HepG2 (cell line): ENCODE measurements around the gene MPZ. TPM values are rescaled to one million over a fixed set of nuclear protein-coding genes. Genes with fewer than 3 reads are reported as not detected.

Source experiments
- CAMTA2 ChIP-seq: sonication (generic); formaldehyde crosslinking; IDR thresholded peaks from 2 replicates; pipeline ENCODE4 v1.4.0; 2020; ENCODE audit warnings: mild to moderate bottlenecking, missing genetic modification reagents, borderline replicate concordance
- CC2D1A ChIP-seq: sonication (generic); formaldehyde crosslinking; IDR thresholded peaks from 2 replicates; pipeline ENCODE4 v1.8.1; 2023; ENCODE audit warnings: mild to moderate bottlenecking, missing genetic modification reagents
- ETV5 ChIP-seq: IDR thresholded peaks from 2 replicates; pipeline ENCODE4 v1.6.1; 2018; ENCODE audit warnings: missing biosample characterization, missing genetic modification reagents, inconsistent platforms, borderline replicate concordance
- GATAD2A ChIP-seq: IDR thresholded peaks from 2 replicates; pipeline ENCODE4 v1.6.1; 2016
- NCOR1 ChIP-seq: fragments of 200-600 bp; sonication (generic); IDR thresholded peaks from 2 replicates; pipeline ENCODE4 v1.7.0; 2017; ENCODE audit warnings: antibody characterized with exemption, low read length, borderline replicate concordance
- PHF20 ChIP-seq: sonication (generic); formaldehyde crosslinking; IDR thresholded peaks from 2 replicates; pipeline ENCODE4 v1.5.0; 2020; ENCODE audit warnings: mild to moderate bottlenecking, missing genetic modification reagents
- PLRG1 ChIP-seq: fragments of 450-650 bp; conservative IDR thresholded peaks from 2 replicates; pipeline ENCODE4 v1.6.1; 2016
- POLR2A ChIP-seq, 2 experiments: IDR thresholded peaks; 2 replicates each; pipeline ENCODE4 v1.6.1; 2011; ENCODE audit warnings: low read depth in 2 of 2, low read length in 2 of 2, mild to moderate bottlenecking in 1 of 2, moderate library complexity in 1 of 2; ENCODE audit not compliant: insufficient read depth in 1 of 2
- PTBP1 ChIP-seq: fragments of 200-400 bp; formaldehyde crosslinking; IDR thresholded peaks from 2 replicates; pipeline ENCODE4 v1.6.1; 2018; ENCODE audit warnings: low read length, low read depth; ENCODE audit not compliant: poor library complexity, severe bottlenecking
- RBM39 ChIP-seq: fragments of 200-400 bp; formaldehyde crosslinking; IDR thresholded peaks from one replicate; pipeline ENCODE4 v1.6.1; 2018; ENCODE audit warnings: antibody characterized with exemption, mild to moderate bottlenecking, low read depth, low read length; ENCODE audit not compliant: poor library complexity, severe bottlenecking
- SIN3B ChIP-seq: fragments of 150-350 bp; IDR thresholded peaks from 2 replicates; pipeline ENCODE4 v1.6.1; 2014; ENCODE audit warnings: low read length
- THRA ChIP-seq: sonication (generic); formaldehyde crosslinking; IDR thresholded peaks from 2 replicates; pipeline ENCODE4 v1.4.0; 2020; ENCODE audit warnings: missing genetic modification reagents, borderline replicate concordance
- ZFP37 ChIP-seq: sonication (generic); formaldehyde crosslinking; IDR thresholded peaks from 2 replicates; pipeline ENCODE4 v1.4.0; 2020; ENCODE audit warnings: missing genetic modification reagents, borderline replicate concordance
- ZFX ChIP-seq: sonication (generic); formaldehyde crosslinking; IDR thresholded peaks from 2 replicates; pipeline ENCODE4 v1.4.0; 2020; ENCODE audit warnings: mild to moderate bottlenecking, low read depth, missing genetic modification reagents, moderate library complexity
- ZNF10 ChIP-seq: sonication (generic); formaldehyde crosslinking; IDR thresholded peaks from 2 replicates; pipeline ENCODE4 v1.4.0; 2020; ENCODE audit warnings: mild to moderate bottlenecking, low read depth, missing genetic modification reagents, borderline replicate concordance
- ZNF256 ChIP-seq: sonication (generic); formaldehyde crosslinking; conservative IDR thresholded peaks from 2 replicates; pipeline ENCODE4 v1.4.0; 2020; ENCODE audit warnings: missing genetic modification reagents
- polyA plus RNA-seq, 8 experiments: library from polyadenylated mRNA; depleted of rRNA in 3 of 8; stranded (reverse) in 7 of 8; unstranded in 1 of 8; fragments of >200 nt; fragmentation: Illumina TruSeq in 4 of 8; extraction: Trizol in 4 of 8; gene quantifications; 2 replicates each; pipeline versions ENCODE4 v1.2.1 to v1.2.3, GENCODE V29; 2011 to 2016; ENCODE audit warnings: low read depth in 4 of 8, missing spikeins in 1 of 8, mixed read lengths in 1 of 8; ENCODE audit not compliant: insufficient read depth in 1 of 8
- total RNA-seq, 5 experiments: library from RNA; depleted of rRNA; stranded (reverse); fragments of >200 nt; fragmentation: Illumina TruSeq; extraction: Trizol; gene quantifications; 2 replicates each; pipeline ENCODE4 v1.2.3, GENCODE V29; 2016; ENCODE audit warnings: low read depth in 1 of 5
- TF ChIP-seq, protein P1 (sequence below): sonication (generic); formaldehyde crosslinking; IDR thresholded peaks from 2 replicates; pipeline ENCODE4 v1.5.1; 2020; ENCODE audit warnings: missing genetic modification reagents, mild to moderate bottlenecking, borderline replicate concordance
- TF ChIP-seq, protein P2 (sequence below): sonication (generic); formaldehyde crosslinking; IDR thresholded peaks from 2 replicates; pipeline ENCODE4 v1.9.0; 2021; ENCODE audit warnings: missing genetic modification reagents, borderline replicate concordance
- TF ChIP-seq, protein P3 (sequence below): sonication (generic); formaldehyde crosslinking; IDR thresholded peaks from 2 replicates; pipeline ENCODE4 v1.8.1; 2023; ENCODE audit warnings: mild to moderate bottlenecking, missing genetic modification reagents
- TF ChIP-seq, protein P4 (sequence below): sonication (generic); formaldehyde crosslinking; IDR thresholded peaks from 2 replicates; pipeline ENCODE4 v1.8.0; 2022; ENCODE audit warnings: missing genetic modification reagents, mild to moderate bottlenecking, borderline replicate concordance

The MPZ gene
- total and polyA plus RNA-seq, 2 of the 13 experiments (the other 11 are each of a cell fraction or from before 2014, with no cell fraction given) = 18.3 to 24.6 TPM

DNA sequence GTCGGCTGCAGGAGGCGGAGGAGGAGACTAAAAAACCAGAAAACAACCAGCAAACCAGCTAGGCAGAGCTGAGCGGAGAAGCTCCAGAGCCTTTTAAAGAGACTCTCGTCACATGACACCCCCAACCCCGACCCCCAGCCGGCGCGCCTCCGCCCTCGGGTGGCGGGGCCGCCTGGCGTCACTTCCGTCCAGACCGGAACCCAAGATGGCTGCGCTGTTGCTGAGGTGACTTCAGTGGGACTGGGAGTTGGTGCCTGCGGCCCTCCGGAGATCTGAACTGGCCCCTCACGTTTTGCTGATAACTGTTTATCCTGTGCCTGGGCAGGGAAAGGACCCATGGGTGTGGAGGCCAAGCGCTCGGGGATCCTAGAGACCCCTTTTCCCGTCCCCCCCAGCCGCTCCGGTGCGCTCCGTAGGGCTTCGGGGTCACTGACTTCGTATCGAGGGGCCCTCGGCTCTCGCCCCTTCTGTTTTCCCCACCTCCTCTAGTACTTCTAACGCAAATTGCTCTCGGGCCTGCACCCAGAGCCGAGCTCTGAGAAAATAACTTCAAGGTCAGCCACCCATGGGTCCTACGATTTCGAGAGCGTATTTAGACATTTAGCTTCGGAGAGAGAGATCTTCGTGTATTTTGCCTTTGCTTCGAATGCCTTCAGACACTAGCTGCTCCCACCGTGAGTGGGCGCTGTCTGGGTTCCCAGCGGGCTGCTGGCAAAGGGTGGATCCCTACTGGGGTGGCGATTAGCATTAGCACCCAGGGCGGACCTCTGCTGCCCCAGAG, 4.6 kb upstream of the MPZ start, which contains the start of gene SDHC (continued):
- TF ChIP-seq, protein P1, sequence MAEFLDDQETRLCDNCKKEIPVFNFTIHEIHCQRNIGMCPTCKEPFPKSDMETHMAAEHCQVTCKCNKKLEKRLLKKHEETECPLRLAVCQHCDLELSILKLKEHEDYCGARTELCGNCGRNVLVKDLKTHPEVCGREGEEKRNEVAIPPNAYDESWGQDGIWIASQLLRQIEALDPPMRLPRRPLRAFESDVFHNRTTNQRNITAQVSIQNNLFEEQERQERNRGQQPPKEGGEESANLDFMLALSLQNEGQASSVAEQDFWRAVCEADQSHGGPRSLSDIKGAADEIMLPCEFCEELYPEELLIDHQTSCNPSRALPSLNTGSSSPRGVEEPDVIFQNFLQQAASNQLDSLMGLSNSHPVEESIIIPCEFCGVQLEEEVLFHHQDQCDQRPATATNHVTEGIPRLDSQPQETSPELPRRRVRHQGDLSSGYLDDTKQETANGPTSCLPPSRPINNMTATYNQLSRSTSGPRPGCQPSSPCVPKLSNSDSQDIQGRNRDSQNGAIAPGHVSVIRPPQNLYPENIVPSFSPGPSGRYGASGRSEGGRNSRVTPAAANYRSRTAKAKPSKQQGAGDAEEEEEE = no peak
- TF ChIP-seq, protein P2, sequence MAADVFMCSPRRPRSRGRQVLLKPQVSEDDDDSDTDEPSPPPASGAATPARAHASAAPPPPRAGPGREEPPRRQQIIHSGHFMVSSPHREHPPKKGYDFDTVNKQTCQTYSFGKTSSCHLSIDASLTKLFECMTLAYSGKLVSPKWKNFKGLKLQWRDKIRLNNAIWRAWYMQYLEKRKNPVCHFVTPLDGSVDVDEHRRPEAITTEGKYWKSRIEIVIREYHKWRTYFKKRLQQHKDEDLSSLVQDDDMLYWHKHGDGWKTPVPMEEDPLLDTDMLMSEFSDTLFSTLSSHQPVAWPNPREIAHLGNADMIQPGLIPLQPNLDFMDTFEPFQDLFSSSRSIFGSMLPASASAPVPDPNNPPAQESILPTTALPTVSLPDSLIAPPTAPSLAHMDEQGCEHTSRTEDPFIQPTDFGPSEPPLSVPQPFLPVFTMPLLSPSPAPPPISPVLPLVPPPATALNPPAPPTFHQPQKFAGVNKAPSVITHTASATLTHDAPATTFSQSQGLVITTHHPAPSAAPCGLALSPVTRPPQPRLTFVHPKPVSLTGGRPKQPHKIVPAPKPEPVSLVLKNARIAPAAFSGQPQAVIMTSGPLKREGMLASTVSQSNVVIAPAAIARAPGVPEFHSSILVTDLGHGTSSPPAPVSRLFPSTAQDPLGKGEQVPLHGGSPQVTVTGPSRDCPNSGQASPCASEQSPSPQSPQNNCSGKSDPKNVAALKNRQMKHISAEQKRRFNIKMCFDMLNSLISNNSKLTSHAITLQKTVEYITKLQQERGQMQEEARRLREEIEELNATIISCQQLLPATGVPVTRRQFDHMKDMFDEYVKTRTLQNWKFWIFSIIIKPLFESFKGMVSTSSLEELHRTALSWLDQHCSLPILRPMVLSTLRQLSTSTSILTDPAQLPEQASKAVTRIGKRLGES (CRISPR knock-in tag) = peak; percentile 17; the same call in 1 of the 2 replicates
- TF ChIP-seq ZNF10 (CRISPR knock-in tag) (no peak), CAMTA2 (CRISPR knock-in tag) (no peak), ZNF256 (CRISPR knock-in tag) (no peak), RBM39 (peak; percentile 56), CC2D1A (CRISPR knock-in tag) (no peak), GATAD2A (CRISPR knock-in tag) (peak; percentile 14; the same call in 1 of the 2 replicates), NCOR1 (no peak; the same call in 1 of the 2 replicates), POLR2A (IDR thresholded peaks at IDR 0.05; ENCODE audit: insufficient read depth in 1 of 2, low read depth in 2 of 2, low read length in 2 of 2) (peak; percentile 92 to 96), ZFX (peak; percentile 78), PHF20 (CRISPR knock-in tag) (peak; percentile 85), PTBP1 (no peak), PLRG1 (no peak), SIN3B (peak; percentile 72; the same call in 1 of the 2 replicates), ZFP37 (CRISPR knock-in tag) (no peak), THRA (CRISPR knock-in tag) (no peak), ETV5 (peak; percentile 84)
- TF ChIP-seq, protein P3, sequence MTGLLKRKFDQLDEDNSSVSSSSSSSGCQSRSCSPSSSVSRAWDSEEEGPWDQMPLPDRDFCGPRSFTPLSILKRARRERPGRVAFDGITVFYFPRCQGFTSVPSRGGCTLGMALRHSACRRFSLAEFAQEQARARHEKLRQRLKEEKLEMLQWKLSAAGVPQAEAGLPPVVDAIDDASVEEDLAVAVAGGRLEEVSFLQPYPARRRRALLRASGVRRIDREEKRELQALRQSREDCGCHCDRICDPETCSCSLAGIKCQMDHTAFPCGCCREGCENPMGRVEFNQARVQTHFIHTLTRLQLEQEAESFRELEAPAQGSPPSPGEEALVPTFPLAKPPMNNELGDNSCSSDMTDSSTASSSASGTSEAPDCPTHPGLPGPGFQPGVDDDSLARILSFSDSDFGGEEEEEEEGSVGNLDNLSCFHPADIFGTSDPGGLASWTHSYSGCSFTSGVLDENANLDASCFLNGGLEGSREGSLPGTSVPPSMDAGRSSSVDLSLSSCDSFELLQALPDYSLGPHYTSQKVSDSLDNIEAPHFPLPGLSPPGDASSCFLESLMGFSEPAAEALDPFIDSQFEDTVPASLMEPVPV (CRISPR knock-in tag) = 0 out of 2 replicates have a peak, but pooled peaks have one; percentile 71
- TF ChIP-seq, protein P4, sequence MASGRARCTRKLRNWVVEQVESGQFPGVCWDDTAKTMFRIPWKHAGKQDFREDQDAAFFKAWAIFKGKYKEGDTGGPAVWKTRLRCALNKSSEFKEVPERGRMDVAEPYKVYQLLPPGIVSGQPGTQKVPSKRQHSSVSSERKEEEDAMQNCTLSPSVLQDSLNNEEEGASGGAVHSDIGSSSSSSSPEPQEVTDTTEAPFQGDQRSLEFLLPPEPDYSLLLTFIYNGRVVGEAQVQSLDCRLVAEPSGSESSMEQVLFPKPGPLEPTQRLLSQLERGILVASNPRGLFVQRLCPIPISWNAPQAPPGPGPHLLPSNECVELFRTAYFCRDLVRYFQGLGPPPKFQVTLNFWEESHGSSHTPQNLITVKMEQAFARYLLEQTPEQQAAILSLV = peak; percentile 46; the same call in 1 of the 2 replicates
